ENCODE results near the gene CTIF.

CTIF gene

DNA sequence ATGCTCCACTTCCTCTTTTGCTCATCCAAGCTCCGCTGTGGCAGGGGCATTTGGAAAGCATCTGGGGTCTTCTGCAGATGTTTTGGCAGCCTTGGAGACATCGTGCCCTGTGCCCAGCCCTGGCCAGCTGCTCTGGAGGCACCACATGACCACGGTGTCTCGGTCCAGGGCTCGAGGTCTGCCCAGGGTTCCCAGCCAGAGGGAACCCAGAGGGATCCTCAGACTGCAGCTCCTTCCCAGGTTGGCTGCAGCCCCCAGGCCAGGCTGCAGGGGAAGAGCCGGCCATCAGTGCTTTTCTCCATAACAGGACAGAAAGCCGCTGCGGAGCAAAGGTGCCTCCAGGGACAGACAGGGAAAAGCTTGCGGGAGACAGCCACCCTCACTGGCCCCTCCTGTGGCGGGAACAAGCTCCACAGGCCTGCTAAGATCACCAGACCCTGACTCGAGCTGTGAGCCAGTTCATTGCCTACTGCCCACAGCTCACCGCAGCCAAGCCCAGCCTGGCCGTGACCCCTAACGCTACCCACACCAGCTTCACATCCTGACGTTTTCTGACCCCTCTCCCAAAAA lies 337.2 kb downstream of the CTIF start:
- DNase-seq = no peak

DNA sequence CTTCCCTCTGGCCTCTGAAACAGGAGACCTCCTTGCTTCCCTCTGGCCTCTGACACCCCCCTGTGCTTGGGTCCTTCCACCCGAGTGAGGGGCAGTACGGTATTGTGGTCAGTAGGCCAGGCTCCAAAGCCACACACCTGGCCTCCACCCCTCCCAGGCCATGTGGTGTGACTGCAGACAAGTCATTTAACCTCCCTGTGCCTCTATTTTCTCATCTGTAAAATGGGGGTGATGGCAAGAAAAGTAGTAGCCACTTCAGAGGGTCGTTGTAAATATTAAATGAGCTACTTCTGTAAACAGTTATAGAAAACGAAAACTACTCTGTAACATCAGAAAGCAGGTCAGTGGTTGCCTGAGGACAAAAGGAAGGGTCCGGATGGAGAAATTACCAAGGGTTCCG lies 337.8 kb downstream of the CTIF start:
- DNase-seq = no peak

- no peak for DNase-seq
Measured at GRCh38 chr18:48877941-48878340, 339.1 kb downstream of the CTIF start.

GRCh38 chr18:48878471-48878870 lies 339.6 kb downstream of the CTIF start:
- DNase-seq = no peak

DNA sequence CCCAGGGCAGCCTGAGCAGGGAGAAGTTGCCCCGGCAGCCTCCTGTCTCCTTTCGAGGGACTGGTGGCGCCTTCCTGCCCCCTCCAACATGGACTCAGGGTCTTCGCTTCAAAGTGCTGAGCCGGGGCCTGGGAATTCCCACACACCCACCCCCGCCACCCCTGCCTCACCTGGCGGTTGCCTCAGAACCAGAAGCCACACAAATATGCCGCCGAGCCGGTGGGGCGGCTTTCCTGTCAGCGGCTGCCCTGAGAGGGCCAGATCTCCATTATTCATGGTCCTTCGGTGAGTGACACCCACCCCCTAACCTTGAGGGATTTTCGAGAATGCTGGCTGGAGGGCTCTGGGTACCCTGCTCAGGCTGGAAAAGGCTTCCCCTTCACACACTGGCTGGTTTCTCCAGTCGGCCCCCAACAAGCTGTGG lies 340.2 kb downstream of the CTIF start:
- no peak for DNase-seq

- DNase-seq = no peak
Measured at GRCh38 chr18:48880931-48881330, 342.1 kb downstream of the CTIF start.

DNA sequence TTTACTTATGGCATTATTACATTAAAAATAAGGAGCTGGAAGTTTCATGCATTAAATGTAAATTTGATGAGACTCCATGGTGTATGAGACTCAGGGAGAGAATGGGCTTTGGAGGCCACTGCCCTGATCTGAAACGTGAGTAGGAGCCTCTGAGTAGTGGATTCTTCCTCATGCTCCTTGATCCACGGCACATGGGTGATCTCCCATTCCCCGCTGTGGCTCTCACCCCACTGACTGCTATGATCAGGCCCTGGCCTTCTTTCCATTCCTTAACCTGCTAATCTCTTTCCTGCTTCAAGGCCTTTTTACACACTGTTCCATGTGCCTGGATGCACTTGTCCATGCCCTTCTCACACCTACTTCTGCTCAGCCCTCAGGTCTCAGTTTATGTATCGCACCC lies 343.5 kb downstream of the CTIF start:
- no peak for DNase-seq

DNA sequence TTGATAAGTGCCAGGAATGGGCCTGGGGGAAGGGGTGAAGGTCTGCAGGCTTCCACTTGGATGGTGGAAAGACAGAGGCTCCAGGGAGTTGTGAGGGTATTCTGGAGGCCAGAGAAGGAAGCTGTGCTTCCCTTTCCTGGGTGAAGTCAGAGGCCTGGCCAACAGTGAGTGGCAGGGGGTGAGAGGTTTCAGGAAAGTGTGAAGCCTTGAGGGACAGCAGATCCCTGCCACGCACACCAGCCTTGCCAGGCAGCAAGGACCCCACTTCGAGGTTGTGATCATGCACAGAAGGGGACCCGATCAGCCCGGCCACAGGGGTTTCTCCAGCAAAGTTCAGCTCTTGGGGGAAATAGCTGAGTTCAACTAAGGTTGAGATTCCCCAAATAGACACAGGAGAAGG lies 345.5 kb downstream of the CTIF start:
- no peak for DNase-seq

- no peak for DNase-seq
Measured at GRCh38 chr18:48884771-48885170, 345.9 kb downstream of the CTIF start.

- no peak for DNase-seq
Measured at GRCh38 chr18:48885266-48885923, 346.6 kb downstream of the CTIF start.

- DNase-seq = no peak
Measured at GRCh38 chr18:48885924-48886400, 347.1 kb downstream of the CTIF start.

DNA sequence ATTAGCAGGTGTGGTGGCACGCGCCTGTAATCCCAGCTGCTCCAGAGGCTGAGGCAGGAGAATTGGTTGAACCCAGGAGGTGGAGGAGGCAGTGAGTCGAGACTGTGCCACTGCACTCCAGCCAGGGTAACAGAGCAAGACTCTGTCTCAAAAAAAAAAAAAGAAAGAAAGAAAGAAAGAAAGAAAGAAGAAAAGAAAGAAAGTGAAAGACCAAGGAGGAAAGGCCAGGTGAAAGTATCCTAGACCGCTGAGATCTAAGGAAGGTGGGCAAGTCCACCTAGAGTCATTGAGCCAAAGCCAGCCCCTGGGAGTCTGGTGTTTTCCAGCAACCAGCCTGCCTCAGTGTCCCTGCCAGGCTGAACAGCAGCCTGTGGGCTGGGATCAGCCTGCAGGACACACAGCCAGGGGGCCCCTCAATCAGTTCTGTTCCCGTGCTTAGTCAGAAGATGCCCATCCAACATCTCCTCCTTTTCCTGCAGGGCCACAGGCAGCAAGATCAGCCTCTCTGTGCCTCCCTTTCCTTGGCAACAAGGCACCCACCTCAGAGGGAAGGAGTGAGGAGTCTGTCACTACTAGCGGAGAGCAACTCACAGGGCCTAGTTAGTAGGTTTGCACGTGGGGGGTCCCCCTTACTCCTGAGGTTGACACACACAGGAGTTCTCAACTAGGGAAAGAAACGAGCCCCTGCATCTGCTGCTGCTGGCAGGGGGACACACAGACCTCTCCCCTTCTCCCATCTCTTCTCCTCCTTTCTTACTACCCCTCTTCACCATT lies 347.9 kb downstream of the CTIF start:
- DNase-seq = no peak

DNA sequence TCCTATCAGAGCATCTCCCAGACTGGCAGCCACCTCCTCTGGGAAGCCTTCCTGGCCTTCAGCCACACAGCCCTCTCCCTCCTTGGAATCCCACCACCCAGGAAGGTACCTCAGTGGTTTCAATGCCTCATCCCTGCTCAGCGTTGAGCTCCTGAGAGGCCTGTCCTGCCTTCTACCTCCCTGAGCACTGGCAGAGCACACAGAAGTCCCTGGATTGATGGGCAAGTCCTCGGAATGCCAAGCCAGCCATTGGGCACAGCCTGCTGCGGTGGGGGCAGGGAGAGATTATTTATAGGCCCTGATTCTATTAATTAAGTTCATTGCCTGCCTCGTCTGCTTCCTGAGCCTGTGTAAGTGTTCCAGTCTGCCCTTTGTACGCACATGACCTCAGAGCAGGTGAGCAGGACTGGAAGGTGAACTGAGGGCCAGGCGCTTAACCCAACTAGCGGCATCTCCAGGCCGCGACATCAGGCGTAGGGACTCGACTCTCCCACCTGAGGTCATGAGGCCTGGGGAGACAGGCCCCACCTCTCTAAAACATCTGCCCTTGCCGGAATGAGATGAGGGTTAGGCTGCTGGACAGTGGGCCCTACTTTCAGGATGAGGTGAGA lies 348.6 kb downstream of the CTIF start:
- DNase-seq = no peak

GRCh38 chr18:48887905-48888772 lies 349.3 kb downstream of the CTIF start:
- DNase-seq = no peak

GRCh38 chr18:48888773-48889080 lies 349.9 kb downstream of the CTIF start:
- DNase-seq = no peak

DNA sequence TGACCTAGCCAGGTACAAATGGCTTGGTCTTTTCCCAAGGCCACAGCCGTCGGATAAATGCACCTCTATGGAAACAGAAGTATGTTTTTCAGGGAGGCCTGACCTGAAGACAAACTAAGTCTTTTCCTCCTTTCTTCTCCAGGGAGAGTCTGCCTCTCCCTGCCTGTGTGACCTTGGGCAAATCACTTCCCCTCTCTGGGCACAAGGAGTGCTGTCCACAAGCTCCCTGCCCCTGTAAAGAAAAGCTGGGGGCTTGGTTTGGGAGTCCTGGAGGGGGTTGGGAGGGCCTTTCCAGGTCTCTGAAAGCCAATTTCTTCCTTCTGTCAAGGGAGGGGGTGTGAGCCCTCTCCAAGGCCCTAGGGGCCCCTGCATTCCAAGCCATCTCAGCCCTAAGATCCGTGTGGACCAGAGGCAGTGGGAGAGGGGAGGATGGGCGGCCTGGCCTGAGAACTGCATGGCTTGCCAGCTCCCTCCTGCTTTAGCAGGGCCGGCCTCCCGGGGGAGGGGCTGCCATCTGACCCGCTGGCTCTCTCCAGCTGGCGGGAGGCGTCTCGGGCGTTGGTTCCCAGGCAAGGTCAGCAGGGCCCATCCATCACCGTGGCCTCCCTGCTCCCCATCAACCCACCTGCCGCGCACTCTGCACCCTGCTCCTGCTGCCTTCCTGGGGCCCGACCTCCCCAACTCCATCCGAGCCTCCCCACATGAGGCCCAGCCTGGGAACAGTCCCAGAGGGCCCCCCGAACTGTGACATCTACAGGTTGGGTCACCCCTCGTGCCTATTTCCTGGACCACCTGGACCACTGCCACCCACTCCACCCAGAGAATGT lies 350.5 kb downstream of the CTIF start:
- no peak for DNase-seq

GRCh38 chr18:48889981-48890762 lies 351.3 kb downstream of the CTIF start:
- DNase-seq = no peak

DNA sequence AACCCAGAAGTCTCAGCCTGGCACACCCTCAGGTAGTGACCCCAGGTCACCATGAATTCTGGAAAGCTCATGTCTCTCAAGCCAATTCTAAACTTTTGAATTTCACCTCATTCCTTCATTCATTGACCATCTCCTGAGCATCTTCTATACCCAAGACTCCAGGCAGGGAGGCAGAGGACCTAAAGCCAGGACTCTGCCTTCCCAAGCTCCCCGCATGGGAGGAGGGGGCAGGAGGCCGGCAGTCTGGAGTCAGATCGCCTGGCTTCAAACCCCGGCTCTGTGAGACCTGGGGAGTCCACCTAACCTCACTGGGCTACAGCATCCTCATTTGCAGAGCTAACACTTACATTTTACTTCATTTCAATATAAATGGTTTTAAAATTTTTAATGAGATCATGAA lies 352.9 kb downstream of the CTIF start:
- DNase-seq = no peak

GRCh38 chr18:48892146-48892855 lies 353.5 kb downstream of the CTIF start:
- no peak for DNase-seq

GRCh38 chr18:48893061-48893607 lies 354.3 kb downstream of the CTIF start:
- no peak for DNase-seq
